GM18861 (cell line): ENCODE data around the gene IRF2.
A peak's percentile ranks its signal among the peaks of the same experiment; 100 is the strongest.

ENCODE experiments used
- ATAC-seq: cut with Tn5 transposase; IDR thresholded peaks from one replicate; pipeline ENCODE4 v1.9.1; 2021; ENCODE audit not compliant: unreplicated experiment

Gene IRF2

DNA sequence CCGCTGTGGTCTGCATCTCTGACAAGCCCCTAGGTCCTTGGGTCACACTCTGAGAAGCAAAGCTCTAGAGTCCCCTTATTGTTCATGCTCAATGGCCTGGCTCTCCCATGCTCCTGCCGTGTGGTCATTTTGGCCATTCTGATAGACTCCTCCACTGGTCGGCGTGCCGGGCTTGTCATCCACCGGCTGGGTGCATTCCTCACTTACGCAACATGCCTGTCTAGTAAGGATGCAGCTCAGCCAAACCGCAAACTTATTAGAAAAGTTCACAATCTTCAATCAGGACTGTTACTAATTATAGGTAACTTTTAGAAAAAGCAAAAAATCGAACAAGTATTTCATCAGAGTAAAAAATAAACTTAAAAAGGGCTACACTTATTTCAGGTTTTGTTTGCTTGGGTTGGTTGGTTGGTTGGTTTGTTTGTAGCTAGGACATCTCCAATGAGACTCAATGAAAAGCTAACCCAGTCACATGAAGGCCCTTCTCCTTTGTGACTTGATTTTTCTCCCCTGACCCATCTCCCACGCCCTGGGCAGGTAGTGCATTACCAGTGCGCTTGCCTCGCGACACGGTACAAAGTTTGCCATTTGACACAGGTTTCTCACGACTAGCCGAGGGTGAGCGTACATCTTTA, 41.0 kb downstream of the IRF2 start:
- no peak for ATAC-seq

DNA sequence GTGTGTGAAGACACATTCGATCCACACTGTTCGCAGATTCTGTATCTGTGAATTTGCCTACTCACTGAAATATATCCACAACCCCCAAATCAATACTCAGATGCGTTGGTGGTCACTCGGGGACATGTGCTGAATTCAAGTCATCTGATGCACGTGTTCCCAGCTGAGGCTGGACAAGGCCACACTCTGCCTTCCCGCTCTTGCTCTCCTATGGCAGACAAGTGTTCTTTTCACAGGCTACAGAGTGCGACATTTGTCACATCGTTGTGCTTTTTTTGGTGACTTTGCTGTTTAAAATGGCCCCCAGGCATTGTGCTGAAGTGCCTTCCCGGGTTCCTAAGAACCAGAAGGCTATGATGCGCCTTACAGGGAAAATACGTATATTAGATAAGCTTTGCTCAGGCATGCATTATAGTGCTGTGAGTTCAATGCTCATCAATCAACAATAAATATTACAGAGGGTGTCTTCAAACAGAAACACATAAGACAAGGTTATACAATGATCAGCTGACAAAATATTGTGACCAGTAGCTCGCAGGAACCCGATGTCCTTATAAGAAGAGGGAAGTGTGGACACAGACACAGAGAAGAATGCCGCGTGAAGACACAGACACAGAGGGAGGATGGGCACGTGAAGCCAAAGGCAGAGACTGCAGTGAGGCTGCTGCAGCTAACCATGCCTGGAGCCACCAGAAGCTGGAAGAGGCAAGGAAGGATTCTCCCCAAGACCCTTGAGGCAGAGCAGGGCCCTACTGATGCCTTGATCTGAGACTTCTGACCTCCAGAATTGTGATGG, 42.0 kb downstream of the IRF2 start:
- no peak for ATAC-seq

DNA sequence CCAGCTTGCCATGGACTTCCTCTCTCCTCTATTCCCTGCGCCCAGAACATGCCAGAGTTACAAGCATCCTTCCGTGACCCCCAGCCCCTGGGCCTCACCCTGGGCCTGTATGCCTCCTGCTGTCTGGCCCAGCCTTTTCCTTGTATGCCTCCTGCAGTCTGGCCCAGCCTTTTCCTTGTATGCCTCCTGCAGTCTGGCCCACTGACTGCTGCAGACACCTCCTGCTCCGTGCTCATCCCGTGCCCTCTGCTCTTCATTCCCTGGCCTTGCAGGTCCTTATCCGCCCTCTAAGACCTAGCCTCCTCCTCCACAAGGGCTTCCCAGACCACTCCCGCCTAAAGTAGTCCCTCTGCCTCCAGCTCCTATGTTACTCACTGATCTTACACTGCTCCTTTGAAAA, 44.2 kb downstream of the IRF2 start:
- ATAC-seq: no peak

DNA sequence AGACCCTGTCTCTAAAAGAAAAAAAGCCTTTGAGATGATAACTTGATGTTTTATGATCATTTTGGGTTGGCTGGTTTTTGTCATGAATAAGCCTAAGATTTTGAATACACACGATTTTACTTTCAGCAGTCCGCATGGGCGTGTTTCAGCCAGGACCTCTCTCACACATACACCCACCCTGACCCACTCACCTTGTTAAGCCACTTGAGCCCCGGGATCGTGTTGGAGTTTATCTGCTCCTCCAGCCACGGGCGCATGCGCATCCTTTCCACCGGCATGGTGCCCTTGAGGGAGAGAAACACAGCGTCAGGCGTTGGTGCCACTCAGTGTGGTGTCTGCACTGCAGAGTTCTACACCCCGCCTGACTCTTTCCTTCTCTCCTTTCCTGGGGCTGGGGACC, 45.6 kb downstream of the IRF2 start:
- ATAC-seq: no peak

DNA sequence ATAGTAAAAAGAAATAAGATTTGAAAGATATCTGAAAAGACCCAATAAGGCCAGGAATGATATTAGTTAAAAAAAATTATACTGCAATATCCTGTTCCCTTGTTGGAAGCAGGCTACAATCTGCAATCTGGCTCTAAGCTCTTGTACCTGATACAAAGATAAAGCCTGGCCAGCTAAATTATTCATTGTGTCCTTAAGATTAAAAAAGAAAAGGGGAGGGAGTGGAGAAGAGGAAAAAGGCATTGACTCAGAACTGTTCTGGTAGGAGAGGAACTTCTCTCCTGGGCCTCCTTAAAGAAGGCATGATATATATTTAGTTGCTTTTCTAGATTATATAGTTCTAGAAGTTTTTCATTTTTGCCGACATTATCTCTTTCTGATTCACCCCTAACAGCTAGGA, 46.7 kb downstream of the IRF2 start:
- ATAC-seq: no peak

DNA sequence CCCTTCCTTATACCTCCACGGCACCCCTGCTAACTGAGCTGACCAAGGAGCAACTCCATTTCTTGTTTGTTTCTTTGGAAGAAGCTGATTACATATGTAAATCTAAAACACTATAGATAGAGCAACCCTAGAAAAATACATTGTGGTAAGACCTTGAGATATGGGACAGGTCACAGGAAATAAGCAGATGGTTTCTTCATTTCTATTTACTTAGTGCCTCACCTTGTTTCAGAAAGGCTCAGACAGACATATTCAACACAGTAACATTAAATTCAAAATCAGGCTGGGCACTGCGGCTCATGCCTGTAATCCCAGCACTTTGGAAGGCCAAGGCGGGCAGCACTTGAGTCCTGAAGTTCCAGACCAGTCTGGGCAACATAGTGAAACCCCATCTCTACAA, 47.3 kb downstream of the IRF2 start:
- ATAC-seq: no peak

DNA sequence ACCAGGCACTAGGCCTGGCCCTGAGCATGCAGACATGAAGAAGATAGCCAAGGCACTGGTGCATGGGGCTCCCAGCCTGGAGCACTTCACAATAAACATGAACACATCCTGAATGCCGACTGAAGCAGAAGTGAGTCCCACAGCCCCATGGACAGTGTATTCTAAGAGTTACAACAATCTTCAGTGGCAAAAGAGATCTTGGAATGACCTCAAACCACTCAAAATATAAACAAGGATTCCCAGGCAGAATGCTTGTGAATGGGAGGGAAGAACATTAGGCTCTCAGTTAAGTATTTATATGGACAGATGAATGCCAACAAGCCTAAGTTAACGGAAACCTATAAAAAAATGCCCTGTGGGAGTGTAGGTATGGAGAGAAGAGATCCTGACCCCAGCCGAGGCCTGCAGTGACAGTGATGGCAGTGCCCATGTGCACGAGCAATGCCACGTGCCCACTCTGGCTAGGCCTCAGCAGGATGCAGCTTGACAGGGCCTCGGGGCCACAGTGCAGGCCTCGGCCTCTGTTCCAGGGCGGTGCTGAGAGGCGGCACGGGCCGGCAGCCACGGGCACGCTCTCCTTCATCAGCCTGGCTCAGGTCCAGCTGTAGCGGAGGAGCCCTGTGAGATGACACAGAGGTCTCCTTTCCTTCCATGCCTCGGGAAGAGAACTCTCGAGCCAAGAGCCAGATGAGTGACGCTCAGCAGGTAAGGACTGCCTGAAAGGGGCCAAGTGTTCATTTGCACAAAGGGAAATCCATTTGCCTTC, 49.2 kb downstream of the IRF2 start:
- ATAC-seq: no peak

DNA sequence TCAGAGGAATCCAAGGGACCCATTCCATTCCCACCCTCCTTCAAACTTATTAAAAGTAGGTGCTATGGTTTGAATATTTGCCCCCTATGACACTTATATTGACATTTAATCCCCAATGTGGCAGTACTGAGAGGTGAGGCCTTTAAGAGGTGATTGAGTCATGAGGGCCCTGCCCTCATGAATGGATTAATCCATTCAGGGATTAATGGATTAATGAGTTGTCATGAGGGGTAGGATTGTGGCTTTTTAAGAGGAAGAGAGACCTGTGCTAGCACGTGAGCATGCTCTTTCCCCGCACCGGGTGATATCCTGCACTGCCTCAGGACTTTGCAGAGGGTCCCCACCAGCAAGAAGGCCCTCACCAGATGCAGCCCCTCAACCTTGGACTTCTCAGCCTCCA, 50.1 kb downstream of the IRF2 start:
- no peak for ATAC-seq

DNA sequence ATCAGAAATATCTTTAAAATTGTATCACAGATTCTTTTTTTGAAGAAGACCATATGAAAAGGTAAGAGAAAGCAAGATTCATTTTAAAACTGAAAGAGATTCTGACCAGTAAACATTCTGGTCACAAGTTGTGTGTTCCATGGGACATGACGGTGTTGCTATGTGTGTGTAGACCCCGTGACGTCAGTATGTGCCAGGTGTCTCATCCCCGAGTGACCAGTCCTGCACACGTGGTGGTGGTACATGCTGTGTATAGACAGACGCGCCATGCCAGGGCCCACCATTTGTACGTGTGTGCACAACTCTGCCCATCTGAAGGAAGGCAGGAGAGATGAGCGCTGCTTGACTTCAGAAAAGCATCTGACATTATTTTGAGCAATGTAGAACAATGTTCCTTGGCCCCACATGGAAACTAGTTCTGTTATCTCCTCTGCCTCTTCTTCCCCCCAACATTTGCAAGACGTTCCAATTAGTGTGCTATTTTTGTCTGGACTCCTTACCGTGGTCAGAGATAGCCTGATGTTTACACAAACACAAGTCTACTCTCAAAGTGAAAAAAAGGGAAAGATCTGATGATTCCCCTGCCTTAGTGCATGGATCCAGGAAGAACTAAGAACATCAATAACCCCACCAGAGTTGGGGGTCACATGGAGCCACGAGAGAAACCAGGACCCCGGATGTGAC, 51.2 kb downstream of the IRF2 start:
- no peak for ATAC-seq

DNA sequence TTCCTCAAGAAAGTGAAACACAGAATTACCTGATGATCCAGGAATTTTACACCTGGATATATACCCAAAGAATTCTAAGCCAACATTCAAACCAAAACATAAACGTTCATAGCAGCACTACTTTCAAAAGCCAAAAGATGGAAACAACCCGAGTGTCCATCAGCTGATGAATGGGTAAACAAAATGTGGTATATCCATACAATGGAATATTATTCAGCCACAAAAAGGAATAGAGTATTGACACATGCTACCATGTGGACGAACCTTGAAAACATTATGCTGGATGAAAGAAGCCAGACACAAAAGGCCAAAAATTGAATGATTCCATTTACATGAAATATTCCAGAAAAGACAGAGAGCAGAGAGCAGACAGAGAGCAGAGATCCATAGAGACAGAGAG, 52.0 kb downstream of the IRF2 start:
- ATAC-seq: no peak

DNA sequence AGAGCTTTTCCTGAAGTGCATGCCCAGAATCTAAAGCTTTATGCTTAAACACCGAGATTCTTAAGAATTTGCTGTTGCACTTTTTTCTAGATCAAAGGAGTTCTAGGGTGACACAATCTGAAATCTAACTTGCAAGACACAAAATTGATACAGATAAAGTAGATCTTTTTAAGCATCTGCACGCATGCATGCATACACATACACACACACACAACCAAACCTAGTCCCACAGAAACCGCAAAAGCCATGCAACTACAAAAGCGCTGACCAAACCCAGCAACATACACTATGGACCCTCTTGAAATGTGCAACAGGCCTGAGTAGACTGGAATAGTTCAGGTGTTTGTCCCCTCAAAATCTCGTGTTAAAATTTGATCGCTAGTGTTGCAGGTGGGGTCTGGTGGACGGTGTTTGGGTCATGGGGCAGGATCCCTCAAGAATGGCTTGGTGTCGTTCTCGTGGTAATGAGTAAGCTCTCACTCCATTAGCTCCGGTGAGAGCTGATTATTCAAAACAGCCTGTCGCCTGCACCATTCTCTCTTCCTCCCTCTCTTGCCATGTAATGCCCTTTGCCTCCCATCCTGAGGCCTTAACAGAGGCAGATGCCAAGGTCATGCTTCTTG, 52.7 kb downstream of the IRF2 start:
- ATAC-seq: no peak

DNA sequence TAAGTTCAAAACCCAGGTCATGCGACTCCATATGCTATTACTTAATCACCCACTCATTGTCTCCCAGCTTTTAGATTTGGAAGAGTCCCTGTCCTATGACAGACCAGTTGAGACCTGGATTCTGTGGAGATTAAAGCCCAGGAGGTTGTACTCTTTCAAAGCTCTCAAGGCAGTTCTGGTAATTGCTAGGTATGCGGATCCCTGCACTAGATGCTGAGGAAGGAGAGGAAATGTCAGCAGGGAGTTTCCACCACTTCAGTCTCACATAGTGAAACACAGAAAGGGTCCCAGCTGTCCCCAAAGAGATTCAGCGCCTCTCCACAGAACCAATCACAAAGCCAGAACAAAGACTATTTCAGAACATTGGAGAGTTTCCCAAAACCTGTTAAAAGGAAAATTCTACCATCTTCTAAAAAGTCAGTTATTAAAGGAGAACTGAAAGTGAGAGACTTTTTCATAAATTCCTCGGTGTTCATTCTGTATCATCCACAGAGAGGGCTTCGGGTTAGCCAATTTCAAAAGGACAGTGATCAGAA, 53.4 kb downstream of the IRF2 start:
- peak; percentile 41 for ATAC-seq

DNA sequence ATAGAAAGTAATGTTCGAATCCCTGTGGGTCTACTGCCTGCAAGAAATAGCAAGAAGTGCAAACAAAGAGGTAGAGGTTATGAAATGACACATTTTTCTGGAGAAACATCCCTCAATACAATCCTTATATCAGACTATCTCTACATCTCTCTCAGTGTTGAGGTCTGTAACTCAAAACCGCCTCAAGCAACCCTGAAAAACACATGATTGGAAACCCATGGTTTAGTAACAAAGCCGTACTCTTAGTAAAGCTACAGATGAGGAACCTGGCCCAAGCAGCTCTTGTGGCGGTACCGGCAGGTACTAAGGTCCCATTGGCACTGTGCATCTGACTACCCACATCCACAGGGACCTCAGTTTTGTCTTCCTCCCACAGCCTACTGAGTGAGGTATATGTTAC, 53.9 kb downstream of the IRF2 start:
- no peak for ATAC-seq

DNA sequence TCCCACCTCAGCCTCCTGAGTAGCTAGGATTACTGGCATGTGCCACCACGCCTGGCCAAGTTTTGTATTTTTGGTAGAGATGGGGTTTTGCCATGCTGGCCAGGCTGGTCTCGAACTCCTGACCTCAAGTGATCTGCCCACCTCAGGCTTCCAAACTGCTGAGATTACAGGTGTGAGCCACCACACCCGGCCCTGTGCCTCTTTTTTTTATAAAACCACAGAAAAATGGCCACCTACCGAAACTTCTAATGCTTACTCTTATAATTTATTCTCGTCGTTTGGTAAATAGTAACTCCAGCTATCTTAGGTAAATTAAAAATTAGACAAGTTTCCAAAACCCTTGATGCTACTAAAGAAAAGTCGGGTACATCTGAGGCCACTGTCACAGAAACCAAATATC, 54.4 kb downstream of the IRF2 start:
- no peak for ATAC-seq

DNA sequence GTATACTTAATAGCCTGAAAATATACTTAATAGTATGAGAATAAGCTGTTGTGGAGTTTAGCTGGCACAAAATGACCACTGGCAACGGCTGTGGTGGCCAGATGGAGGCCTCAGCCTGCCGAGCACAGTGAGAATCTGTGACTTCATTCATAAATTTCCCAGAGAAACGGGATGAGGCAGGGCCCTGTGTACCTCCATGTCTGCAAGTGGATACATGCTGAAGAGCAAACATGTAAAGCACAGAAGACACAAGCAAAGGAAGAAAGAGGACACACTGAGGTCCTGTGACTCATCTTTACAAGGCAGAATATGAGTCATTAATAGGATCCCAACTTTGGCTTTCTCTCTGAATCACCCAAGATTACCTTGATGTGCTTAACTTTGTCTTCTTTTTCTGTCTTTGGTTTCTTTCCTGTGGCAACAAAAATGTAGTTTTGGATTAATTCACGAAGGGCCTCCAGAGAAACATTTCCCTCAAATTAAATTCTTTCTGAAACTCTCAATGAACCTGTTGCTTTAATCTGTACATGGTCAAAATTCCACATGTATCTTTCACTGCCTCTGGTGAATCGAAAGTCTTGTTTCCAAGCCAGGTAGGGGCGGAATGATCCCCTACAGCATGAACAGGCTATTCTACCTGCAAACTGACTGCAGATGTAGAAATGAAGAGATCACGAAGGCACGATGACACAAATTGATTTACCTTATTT, 56.4 kb downstream of the IRF2 start:
- ATAC-seq: peak; percentile 63

DNA sequence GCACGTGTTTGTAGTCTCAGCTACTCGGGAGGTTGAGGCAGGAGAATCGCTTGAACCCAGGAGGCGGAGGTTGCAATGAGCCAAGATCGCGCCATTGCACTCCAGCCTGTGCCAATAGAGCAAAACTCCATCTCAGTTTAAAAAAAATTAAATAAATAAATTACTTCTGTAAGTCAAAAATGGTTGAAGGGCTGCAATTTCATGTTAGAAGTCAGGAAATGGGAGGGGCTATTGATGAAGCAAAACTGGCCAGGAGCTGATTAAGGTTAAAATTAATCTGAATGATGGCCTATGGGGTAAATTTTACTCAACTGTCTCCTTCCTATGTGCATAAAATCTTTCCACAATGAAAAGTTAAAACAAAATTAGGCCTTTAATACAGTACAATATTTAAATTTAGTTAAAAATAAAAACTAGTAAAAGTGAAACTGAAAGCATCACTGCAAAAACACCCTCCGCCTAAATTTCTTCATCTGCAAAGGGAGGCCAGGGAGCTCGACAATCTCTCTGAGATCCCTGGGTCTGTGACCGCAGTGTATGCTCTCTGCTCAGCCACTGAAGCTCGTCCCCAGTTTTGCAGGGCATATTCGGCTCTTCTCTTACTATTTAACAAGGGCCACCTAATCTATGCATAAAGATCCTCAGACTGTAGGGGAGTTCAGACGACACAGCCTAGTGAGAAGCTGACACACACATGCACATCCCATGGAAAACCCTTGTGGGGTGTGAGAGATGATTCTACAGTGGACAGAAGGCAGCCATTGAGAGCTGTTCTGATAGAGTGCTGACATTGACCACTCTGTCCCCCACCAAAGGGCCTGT, 57.2 kb downstream of the IRF2 start:
- peak; percentile 37 for ATAC-seq

DNA sequence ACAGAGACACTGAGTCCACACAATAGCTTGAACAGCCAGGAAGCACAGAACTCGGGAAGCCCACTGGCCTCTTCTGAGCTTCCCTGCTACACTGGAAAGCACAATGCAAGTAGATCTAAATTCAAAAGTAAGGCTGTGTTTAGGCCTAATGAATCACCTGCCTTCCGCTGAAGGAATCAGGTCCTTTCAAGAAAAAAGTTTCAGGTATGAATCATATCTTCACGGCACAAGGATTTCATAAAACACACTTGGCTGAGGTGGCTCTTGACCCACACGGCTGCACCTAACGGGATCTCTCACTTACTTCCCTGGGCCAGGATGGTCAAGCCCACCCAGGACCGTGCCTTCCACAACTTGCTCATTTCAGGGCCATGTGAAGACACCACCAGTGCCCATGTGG, 59.3 kb downstream of the IRF2 start:
- no peak for ATAC-seq

DNA sequence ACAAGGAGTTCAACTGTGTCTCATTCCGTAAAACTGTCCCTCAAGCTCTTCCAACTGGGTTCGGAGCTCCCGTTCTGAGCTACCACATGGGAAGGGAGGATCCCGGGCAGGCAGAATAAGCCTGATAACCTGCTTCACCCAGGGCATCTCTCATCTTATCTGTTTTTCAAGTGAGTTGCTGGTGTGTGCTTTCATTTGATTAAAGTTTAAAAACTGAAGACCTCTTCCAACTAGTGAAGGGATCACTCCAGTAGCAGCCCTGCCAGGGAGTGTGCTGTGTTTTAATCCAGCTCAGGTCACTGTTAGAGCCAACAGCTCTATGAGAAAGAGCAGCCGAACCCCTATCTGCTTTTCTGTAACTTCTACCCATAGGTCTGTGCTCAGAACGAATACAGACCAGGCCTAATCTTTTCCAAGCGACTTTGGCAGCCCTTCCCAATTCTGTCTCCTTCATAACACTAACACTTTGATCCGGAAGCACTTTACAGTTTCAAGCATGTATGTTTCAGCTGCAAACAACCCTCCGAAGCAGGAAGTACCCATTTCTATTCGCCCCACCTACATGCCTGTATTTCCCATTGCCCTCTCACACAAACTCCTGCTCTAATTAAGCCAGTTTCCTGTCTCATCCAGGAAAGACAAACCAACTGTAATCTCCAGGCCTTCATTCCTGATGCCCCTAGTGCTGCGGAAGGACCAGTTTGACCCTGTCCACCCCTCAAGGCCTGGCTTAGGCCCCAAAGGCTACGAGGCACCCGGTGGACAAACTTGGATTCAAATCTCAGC, 60.9 kb downstream of the IRF2 start:
- ATAC-seq: no peak

DNA sequence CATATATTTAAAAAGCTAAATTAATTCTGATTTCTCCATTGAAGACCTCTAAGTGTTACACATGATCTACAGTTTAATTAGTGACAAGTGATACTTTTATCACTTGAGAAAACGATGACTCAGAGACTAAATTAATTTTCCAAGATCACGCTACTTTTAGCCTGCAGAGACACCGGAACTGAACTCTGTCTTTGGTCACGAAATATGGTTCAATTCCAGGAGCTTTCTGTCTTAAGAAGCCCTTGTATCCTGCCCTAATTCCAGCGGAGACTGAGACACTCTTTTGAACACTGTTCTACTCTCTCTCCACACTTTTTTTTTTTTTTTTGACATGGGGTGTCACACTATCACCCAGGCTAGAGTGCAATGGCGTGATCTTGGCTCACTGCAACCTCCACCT, 63.6 kb downstream of the IRF2 start:
- no peak for ATAC-seq
